GM21825 (cell line): Measurements from ENCODE around the gene ATP8A2.

ENCODE experiments used
- ATAC-seq: cut with Tn5 transposase; IDR thresholded peaks from one replicate; pipeline ENCODE4 v1.9.1; 2021; ENCODE audit warnings: mild to moderate bottlenecking, moderate library complexity; ENCODE audit not compliant: unreplicated experiment

Gene ATP8A2

DNA sequence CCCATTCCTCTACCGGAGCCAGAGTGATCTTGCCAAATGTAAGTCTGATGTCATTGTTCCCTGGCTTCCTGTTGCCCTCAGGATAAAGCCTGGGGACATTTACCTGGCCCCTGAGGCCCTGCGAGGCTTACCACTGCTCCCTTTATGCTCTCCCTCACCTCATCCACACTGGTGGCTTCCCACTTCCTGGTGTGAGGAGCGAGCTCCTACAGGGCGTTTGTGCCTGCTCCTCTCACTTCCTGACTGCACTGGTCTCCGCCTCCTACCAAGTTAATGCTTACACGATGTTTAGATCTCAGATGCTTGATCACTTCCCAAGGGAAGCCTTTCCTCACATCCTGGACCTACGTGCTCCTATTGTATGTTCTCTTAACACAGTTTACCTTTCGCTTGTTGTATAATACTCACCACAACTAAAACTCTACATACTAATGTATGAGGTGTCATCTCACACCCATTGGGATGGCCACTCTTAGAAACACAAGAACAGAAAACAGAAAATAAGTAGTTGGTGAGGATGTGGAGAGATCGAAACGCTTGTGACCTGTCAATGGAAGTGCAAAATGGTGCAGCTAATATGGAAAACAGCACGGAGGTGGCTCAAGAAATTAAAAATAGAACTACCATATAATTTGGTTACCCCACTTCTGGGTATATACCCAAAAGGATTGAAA lies 502.4 kb downstream of the ATP8A2 start:
- no peak for ATAC-seq

DNA sequence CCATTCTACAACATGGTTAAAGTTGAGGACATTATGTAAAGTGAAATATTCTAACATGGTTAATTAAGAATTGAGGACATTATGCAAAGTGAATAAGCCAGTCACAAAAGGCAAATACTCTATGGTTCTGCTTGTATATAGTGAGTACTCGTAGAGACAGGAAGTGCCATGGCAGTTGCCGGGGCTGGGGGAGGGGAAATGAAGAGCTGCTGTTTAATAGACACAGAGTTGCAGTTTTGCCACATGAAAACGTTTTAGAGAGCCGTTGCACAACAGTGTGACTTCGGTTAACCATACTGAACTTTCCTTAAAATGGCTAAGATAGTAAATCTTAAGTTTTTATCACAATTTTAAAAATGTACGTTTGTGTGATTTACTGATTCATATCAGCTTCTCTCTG lies 503.1 kb downstream of the ATP8A2 start:
- no peak for ATAC-seq

DNA sequence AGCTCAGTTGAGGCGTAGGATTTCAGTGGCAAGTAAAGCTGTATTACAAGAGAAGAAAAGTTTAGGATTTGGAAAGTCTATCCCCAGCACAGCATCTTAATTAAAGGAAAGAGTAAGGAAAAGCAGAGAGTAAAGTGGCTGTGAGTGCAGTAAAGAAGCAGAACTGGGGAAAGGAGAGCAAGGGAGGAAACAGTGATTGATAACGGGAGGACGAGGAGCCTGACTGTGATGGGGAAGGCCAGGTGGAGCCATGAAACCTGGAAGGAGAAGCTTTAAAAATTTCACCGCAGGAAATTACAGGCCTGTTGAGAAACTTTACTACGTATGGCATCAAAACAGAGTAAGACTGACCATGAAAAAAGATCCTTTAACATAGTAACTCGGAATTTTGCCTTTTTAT lies 504.5 kb downstream of the ATP8A2 start:
- ATAC-seq = no peak

DNA sequence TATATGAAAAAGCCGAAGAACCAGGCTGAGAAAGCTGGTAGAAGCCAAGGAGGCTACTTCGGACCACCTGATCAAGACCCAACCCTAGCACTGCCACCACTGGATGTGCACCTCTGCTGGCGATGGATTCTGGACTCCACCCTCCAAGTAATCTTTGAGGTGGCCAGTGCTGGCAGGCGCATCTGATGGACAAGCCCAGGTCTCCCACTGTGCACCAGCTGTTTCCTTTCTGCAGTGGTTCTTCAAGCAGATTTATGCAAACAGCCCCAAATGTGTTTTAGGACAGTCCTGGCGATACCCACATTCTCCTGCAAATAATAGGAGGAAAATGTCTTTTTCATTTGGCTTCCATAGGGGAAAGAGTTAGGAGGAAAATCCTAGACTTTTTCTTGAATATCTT lies 507.7 kb downstream of the ATP8A2 start:
- ATAC-seq = no peak

DNA sequence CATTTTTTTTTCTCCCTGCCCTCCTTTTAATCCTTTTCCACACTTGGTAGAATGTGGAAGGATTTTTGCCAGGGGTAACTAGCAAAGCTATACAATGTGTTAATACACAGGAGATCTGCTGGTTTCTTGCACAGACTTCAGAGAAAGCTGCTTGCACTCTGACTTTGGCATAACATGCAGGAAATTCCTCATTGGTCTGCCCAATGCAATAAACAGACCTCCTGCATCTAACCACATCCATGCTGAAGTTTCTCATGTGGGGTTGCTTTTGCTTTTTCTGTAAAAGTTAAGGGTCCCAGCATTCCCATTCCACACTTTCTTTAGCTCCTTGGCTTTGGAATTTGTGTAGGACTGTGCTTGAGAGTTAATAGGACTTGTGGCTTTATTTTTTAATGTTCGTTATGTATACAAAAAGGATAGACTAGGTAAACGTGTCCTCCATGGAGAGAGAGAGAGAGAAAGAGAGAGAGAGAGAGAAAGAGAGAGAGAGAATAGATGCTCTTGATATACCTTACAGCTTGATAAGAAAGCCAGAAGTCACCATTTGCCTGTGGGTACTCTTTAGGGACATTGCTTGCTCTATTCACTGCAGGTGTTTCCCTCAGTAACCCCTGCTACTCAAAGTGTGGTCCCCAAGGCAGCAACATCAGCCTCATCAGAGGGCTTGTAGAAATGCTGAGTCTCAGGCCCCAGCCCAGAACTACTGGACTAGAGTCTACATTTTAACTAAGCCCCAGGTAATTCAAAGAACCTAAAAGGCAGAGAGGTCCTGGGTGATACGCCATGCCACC lies 509.6 kb downstream of the ATP8A2 start:
- no peak for ATAC-seq

DNA sequence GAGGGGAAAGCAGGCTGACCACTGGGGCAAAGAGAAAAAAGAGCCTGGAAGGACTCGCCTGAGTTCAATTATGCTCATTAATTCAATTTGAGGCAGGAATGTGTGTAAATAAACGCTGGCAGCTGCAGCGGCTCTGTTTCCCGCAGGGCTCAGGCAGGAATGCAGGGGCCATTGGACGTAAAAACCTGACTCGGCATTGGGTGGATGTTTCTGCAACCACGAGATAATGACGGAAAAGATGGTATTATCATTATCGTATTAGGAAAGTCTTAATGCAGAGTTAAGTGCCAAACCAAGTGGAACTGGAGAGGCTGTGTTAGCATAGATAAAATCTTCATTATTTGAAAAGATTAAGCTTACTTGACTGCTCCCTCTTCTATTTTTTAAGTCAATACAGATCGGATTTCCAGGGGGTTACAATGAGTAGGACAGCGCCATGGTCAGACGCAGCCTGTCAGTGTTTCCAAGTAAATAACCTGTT lies 510.2 kb downstream of the ATP8A2 start:
- ATAC-seq = no peak

DNA sequence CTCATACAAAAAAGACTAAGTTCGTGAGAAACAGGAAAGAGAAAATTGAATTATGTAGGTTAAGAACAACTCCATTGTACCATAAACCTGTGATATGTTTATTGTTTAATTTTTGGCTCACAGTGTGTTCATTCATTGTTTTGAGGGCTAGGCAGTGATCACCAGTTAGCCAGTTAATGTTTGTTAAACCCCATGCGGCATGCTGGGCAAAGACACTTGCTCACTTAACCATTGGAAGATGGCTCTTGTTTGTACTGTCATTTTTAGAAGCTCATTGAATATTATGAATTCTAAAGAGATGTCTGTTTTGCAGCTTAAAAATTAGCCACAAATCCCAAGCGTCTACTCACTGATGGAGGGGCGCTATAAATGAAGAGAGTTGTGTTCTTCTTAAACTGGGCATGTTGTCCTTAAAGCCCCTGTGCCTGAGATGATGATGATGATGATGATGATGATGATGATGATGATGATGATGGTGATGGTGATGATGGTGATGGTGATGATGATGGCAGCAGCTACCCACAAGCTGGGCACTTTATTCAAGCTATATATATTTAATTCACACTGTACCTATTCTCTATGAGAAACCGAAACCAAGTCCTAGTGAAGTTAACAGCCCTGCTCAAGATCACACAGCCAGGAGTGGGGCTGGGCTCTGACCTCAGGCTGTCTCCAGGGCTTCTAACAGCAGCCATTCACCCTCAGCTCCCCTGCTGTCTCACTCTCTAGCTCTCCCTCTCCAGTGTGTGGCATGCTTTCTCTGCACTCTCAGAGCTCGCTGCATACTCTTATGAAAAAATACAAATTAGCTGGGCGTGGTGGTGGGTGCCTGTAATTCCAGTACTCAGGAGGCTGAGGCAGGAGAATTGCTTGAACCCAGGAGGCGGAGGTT lies 510.9 kb downstream of the ATP8A2 start:
- ATAC-seq = no peak

DNA sequence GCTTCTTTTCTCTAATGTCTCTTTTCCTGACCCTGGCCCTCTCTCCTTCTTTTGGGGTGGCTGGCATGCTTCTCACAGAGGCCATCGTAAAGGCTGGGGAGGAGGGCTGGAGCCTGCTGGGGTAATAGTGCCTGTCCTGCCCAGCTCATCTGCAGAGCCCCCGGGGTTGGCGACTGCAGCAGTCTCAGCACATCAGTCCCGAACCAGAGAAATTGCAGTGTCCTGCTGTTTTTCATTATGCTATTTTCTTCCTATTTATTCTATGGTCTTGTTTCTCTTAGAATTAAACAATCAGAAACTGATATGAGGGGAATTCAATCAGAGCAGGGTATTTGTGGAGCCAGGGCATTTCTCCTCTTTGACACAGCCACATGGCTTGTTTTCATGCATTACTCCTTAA lies 513.6 kb downstream of the ATP8A2 start:
- no peak for ATAC-seq

DNA sequence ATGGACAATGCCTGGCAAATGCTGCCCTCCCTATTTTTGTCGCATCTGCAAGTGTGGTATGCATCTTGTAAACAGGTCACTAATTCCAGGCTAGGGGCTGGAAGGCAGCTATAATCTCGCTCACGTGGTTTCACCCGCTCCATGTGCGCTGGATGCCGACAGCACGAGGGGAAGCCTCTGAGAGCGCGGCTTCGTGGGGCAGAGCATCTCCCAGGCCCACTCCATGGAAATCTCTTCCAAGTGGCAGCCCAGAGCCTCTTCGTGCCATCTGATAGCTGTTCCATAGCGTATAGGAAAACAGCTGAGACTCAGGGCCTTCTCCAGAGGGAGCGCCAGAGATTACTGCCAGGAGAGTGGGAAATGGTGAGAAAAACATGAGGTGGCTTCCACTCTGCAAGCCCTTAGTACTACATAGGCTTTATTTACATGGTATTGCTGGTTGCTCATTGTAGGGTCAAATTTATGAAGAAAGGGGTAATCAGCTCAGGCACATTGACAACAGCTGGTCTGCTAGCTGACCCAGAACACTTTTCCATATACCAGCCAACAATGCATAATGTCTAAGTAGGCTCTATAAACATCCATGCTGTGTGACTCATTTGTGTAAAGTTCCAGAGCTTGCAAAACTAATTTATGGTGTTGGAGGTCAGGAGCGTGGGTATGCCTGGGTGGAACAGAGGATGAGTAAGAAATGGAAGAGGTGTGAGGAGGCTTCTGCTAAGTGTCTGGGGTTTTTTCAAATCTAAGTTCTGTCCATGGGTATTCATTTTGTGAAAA lies 514.9 kb downstream of the ATP8A2 start:
- no peak for ATAC-seq

DNA sequence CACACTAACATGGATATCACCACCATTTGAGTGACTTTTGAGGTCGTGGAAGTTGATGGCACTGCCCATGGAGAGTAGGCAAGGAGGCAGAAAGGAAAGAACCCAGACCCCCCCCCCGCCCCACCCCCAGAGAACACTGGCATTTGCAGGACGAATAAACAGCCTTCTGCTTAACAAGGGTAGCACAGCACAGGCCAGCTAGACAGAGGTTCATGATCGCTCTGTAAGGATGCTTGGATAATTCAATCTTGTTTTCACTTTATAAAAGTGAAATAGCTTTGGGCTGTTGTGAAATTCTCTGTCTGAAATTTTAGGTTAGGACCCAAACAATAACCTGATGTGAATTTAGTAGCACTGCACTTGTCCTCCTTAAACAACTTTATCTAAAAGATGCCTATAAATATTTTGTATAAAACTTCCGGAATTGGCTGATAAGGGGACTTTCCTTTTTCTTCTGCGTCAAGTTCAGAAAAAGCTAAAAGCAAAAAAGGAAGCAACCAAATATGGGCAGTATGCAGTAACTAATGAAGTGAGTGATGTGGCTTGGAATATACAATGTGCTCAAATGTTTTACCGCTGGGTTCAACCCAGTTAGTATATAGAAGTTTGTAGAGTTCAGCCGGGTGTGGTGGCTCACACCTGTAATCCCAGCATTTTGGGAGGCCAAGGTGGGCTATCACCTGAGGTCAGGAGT lies 516.3 kb downstream of the ATP8A2 start:
- ATAC-seq = no peak

DNA sequence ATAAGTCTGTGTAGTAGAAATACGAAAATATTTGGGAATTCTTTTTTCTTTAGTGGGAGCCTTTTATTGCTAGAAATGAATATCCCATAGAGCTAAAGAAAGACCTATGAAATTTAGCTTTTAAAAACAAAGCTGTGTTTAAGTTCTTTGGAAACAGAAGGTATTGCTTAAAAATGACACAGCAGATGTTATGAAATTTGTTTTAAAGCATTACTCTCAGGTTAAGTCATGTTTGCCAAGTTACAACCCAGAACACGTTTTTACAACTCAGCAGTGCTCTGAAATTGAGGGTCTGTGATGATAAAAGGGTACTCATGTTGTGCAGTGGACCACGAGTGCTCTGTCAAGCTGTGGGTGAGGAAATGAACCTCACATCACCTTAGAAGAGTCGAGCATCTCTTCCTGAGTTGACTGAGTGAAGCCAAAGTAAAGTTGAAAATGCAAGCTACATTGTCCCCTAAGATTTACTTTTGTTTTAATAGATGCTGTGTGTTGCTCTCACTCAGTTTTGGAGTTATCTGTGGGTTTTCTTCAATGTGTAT lies 519.0 kb downstream of the ATP8A2 start:
- no peak for ATAC-seq

DNA sequence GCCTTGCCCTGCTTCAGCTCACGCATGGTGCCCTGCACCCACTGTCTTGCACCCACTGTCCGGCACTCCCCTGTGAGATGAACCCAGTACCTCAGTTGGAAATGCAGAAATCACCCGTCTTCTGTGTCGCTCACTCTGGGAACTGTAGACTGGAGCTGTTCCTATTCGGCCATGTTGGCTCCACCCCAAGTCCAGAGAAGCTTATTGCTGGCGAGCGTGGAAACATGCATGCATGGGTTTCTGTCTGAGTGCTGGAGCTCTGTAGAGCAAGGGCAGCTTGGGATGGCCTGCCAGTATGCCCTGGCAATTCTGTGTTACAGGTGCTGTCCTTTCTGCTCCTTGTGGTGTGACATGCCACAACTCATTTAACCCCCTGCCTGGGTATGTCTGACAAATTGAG lies 527.2 kb downstream of the ATP8A2 start:
- no peak for ATAC-seq

DNA sequence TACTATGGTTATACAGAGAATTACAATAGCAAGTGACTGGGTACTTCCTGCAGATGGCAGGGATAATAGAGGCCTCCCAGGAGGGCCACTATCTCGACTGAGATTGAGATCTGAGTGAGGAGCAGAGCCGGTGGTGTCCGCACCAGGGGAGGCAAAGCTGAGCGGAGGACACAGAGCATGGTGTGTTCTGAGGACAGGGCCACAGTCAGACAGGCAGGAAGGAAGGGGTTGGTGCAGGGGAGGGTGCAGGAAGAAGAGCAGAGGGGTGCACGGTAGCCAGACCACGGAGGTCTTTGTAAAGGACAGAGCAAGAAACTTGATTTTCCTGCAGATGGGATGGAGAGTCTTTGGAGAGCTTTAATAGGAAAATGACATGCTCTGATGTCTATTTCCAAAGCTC lies 527.7 kb downstream of the ATP8A2 start:
- ATAC-seq = no peak

DNA sequence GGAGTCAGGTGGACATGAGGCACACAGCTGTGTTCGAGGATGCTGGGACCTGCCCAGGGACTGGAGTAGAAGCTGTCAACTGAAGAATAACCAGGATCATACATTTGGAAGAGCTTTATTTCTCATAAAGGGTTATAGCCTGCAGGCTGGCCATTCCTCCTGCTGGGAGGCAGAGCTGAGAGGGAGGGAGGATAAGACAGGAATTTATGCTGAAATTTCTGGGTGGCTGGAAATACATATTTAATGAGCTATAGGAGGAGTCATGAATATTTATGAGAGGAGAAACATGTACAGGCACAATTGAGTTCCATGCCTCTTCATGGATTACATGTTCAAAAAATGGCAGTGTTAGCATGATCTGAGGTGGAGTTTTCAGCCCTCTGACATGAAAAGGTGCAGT lies 528.2 kb downstream of the ATP8A2 start:
- no peak for ATAC-seq

DNA sequence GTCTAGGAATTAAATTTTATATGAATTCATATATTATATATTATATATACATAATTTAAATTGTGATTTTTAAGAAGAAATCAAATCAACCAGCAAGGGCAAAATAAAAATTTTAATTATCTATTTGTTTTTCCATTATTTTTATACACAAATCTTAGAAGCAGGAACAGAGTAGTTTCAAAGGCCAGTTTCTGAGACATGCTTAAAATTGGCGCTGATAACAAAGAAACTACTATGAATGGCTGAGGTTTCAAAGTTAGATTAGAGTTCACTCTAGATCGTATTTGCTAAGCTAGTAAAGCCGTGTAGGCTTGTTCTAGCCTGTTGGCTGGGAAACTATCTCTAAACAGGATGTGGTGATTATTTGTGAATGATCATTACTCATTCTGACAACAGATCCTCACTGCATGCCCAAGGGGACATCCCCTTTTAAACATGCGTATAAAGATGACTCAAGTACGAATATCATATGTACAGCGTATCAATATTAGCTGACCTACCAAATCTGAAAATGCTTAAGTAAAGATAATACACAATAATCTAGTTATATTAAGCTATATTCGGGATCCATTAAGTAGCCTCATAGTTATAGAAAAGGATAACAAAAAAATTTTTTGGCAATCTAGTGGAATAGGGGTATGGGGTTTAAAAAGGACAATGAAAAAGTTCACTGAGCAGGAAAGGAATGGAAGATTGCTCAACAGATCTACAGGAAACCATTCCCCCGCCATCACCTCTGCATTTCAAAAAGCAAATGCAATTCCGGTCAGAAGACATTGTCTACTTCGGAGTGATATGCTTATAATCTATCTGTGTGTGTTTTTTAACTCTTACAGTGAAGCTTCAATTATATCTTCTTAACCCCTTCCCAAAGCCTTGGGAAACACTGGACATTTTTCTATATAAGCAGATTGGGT lies 529.9 kb downstream of the ATP8A2 start:
- peak; percentile 92 for ATAC-seq

DNA sequence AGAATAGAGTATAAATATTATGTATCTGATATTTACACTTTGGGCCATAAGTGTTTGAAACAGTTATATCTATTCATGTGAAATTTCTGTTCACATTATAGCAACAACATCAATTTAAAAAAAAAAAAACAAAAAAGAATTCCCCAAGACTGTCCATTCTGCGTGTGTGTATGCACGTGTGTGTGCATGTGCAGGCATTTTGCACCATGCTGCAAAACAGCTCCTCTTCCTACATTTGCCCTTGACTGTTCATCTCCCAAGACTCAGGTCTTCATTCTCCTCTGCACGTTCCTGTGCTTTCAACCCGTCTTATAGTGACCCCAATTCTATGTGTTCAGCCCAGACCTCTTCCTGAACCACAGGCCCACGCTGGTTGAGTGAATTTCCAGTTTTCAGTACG lies 530.7 kb downstream of the ATP8A2 start:
- no peak for ATAC-seq

DNA sequence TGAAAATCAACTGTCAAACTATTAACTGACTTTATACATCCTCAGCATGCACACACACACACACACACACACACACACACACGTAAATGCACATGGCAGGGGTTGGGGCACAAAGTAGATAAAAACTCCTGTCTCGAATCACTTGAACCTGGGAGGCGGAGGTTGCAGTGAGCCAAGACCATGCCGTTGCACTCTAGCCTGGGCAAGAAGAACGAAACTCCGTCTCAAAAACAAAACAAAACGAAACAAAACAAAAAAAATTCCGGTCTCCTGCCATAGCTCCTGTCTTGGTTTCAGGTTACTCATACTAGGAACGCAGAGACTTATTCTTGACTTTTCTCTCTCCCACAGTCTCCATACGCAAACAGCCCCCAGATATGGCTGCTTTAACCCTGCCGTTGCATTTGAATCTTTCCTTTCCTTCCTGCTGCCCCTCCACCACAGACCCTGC lies 531.1 kb downstream of the ATP8A2 start:
- ATAC-seq = no peak

DNA sequence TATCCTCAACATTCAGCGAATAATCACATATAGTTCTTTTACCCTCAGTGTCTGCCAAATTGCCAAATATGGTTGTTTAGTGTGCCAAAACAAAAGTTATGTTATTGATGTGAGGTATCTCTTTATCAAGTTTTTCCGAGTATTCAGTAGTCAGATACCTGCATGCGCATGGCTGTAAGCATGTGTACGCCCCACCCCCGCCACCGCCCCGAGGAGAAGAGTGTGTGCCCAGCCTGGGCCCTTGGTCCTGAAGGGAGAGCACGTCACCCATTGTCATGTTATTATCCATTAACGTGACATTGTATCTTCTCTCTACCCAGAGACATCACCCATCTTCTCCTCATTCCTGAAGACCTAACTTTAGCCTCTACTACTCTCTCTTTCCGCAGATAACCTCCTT lies 533.1 kb downstream of the ATP8A2 start:
- no peak for ATAC-seq

DNA sequence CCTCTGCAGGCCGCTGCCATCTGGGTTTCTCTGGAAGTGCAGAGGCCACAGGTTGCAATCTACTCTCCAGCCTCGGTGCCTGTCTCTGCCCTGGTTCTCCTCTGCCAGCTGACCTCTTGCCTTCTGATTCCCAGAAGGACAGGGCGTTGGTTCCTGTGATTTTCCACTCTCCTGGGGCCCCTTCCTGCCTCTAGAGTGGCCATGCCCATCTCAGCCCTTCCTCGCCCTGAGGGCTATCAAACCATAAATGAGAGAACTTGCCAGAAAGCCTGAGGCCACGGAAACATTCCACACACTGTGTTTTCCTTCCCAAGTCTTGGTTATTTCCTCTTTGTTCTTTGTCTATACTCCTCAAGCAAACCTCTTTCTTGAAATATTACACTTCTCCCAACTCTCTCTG lies 533.8 kb downstream of the ATP8A2 start:
- ATAC-seq = no peak
